Measurements from ENCODE around the gene SLC23A3. TPM values are rescaled to one million over a fixed set of nuclear protein-coding genes. Genes with fewer than 3 reads are reported as not detected.

The SLC23A3 gene
- total and polyA plus RNA-seq, 9 of the 15 experiments (the other 6 are each of a cell fraction or from before 2014, with no cell fraction given) = 0.06 to 0.64 (median 0.16) TPM

GRCh38 chr2:219177552-219178376 is 7.9 kb upstream of the SLC23A3 start, which contains the start of gene RETREG2 (continued):
- TF ChIP-seq FOXP1 (CRISPR knock-in tag; IDR thresholded peaks at IDR 0.05) (0 out of 2 replicates have a peak, but pooled peaks have one; percentile 39), ZNF551 (CRISPR knock-in tag; IDR thresholded peaks at IDR 0.05) (no peak), ADNP (tag; IDR thresholded peaks at IDR 0.05) (no peak), ZBTB11 (CRISPR knock-in tag; IDR thresholded peaks at IDR 0.05) (peak in 2 of 3 experiments; percentile 64 to 80; a peak in 4 of 6 replicates), POLR3A (IDR thresholded peaks at IDR 0.05; ENCODE audit: borderline replicate concordance, extremely low read depth, insufficient read depth, insufficient read length) (no peak), SMAD4 (CRISPR knock-in tag; conservative IDR thresholded peaks at IDR 0.05) (no peak), PHTF2 (CRISPR knock-in tag; IDR thresholded peaks at IDR 0.05) (no peak), ZBTB12 (CRISPR knock-in tag; IDR thresholded peaks at IDR 0.05) (no peak), HNRNPLL (IDR thresholded peaks at IDR 0.05; ENCODE audit: low read depth, low read length, poor library complexity, severe bottlenecking) (peak; percentile 31), ZNF24 (IDR thresholded peaks at IDR 0.05) (no peak; the same call in 1 of the 2 replicates), ZNF354B (CRISPR knock-in tag; IDR thresholded peaks at IDR 0.05) (no peak), ZNF740 (CRISPR knock-in tag; IDR thresholded peaks at IDR 0.05) (peak; percentile 97), ZNF740 (tag; IDR thresholded peaks at IDR 0.05) (peak in 1 of 2 experiments; percentile 96; a peak in 2 of 4 replicates), HDAC6 (IDR thresholded peaks at IDR 0.05; ENCODE audit: low read depth, low read length) (no peak), L3MBTL2 (IDR thresholded peaks at IDR 0.05) (0 out of 2 replicates have a peak, but pooled peaks have one; percentile 44), CREM (IDR thresholded peaks at IDR 0.05; ENCODE audit: low read depth) (peak; percentile 46; the same call in 1 of the 2 replicates), PRMT5 (CRISPR knock-in tag; IDR thresholded peaks at IDR 0.05) (no peak), CSDE1 (IDR thresholded peaks at IDR 0.05) (no peak), SIN3B (IDR thresholded peaks at IDR 0.05; ENCODE audit: low read depth) (peak; percentile 79), ZNF263 (CRISPR knock-in tag; IDR thresholded peaks at IDR 0.05; ENCODE audit: borderline replicate concordance) (0 out of 2 replicates have a peak, but pooled peaks have one; percentile 53), IRF2 (CRISPR knock-in tag; IDR thresholded peaks at IDR 0.05) (no peak), MYC (IDR thresholded peaks at IDR 0.05; ENCODE audit: low read depth, low read length) (0 out of 2 replicates have a peak, but pooled peaks have one; percentile 5), MYC (CRISPR knock-in tag; IDR thresholded peaks at IDR 0.05; ENCODE audit: borderline replicate concordance, low read depth) (no peak), SMARCA5 (IDR thresholded peaks at IDR 0.05) (no peak)
